Mesodermal cell (in vitro differentiated cells): ENCODE results near the gene KISS1R.
"Not testable (repeated sequence)": the region's sequence is repeated elsewhere in the genome, so short reads cannot be mapped to it uniquely, and the experiment has no call there.

ENCODE experiments used
- H3K27ac ChIP-seq: 2 replicates; pipeline ENCODE4 v1.7.0; 2013; ENCODE audit warnings: mild to moderate bottlenecking, low read depth, low read length, moderate library complexity; ENCODE audit not compliant: severe bottlenecking
- H3K36me3 ChIP-seq: 2 replicates; pipeline ENCODE4 v1.7.1; 2013; ENCODE audit warnings: mild to moderate bottlenecking, low read length, moderate library complexity; ENCODE audit not compliant: control insufficient read depth, insufficient read depth
- H3K4me1 ChIP-seq: one replicate; pipeline ENCODE4 v1.7.1; 2013; ENCODE audit warnings: mild to moderate bottlenecking, low read length; ENCODE audit not compliant: insufficient read depth, control insufficient read depth, poor library complexity, severe bottlenecking
- H3K4me3 ChIP-seq: 2 replicates; pipeline ENCODE4 v1.7.0; 2013; ENCODE audit warnings: low read length, control low read depth, mild to moderate bottlenecking; ENCODE audit not compliant: insufficient read depth, poor library complexity, severe bottlenecking; ENCODE audit errors: extremely low read depth
- H3K9me3 ChIP-seq: 2 replicates; pipeline ENCODE4 v1.7.1; 2013; ENCODE audit warnings: mild to moderate bottlenecking, low read length, moderate library complexity; ENCODE audit not compliant: control insufficient read depth
- WGBS, 2 experiments: methylation state at CpG; one replicate each; pipeline ENCODE4 v1.1.5; 2013; ENCODE audit warnings: missing lambda C conversion rate in 2 of 2; ENCODE audit not compliant: insufficient coverage in 2 of 2; 5-methylcytosine and 5-hydroxymethylcytosine counted together

KISS1R gene

GRCh38 chr19:883661-884211 is 33.4 kb upstream of the KISS1R start:
- no peak overlapping the region for H3K27ac ChIP-seq
- no peak overlapping the region for H3K4me3 ChIP-seq
- peaks cover 80% of the 10 kb centered on the region for H3K36me3 ChIP-seq

GRCh38 chr19:884420-885211 is 32.5 kb upstream of the KISS1R start:
- Histone ChIP-seq H3K9me3 (no peaks in the 10 kb centered on the region), H3K27ac (no peak overlapping the region), H3K36me3 (peaks cover 89% of the 10 kb centered on the region), H3K4me1 (no peaks in the 10 kb centered on the region), H3K4me3 (no peak overlapping the region)
- WGBS, 2 experiments, result 98% methylated on average over 35 to 48 of the region's 51 CpGs

More at GRCh38 chr19:883661-884211, 33.4 kb upstream of the KISS1R start:
- H3K9me3 ChIP-seq, result no peaks in the 10 kb centered on the region
- WGBS, 2 experiments, result 93 to 95% methylated on average over 21 to 22 of the region's 22 CpGs
- no peaks in the 10 kb centered on the region for H3K4me1 ChIP-seq

DNA sequence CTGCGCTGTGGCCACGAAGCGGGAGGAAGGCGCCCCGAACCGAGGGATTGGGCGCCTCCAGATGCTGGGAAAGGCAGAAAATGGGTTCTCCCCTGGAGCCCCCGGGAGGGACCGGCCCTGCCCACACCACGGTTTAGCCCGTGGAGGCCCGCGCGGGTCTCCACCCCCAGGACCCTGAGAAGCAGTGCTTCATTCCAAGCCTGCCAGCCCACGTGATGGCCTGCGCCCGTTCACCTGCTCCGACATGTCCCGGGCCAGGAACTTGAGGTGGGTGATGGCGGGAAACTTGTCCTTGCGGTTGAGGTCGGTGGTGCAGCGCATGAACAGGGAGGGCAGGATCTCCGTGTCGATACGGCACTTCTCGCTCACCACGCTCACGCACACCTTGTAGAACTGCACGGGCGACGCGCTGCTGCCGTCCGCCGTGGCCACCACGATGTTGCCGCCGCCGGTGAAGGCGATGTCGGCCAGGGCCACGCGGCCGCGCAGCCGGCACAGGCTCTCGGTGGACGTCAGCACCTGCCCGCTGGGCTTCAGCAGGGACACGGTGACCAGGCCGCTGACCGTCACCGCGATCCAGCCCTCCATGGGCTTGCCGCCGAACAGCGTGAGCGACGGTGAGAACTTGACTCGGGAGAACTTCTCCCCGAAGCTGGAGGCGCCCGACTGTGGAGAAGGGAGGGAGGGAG is 31.5 kb upstream of the KISS1R start:
- H3K4me3 ChIP-seq, result no peak overlapping the region
- WGBS, 2 experiments, result 97 to 98% methylated on average over 52 to 62 of the region's 64 CpGs
- peaks cover 93% of the 10 kb centered on the region for H3K36me3 ChIP-seq
- H3K4me1 ChIP-seq, result no peaks in the 10 kb centered on the region
- no peak overlapping the region for H3K27ac ChIP-seq
- no peaks in the 10 kb centered on the region for H3K9me3 ChIP-seq

DNA sequence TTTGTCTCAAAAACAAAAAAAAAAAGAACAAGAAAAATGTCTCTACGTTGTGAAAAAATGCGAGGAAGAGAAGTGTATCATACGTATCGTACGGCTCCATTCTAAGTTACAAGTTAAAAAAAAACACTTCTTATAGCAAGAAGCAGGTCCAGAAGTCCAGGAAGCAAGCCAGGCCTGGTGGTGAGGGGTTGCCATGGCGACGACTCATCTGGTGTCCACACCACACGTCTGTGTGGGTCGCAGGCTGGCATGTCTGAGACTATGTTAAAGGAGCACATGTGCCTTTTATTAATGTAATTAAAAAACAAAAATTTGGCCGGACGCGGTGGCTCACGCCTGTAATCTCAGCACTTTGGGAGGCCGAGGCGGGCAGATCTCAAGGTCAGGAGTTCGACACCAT is 30.1 kb upstream of the KISS1R start:
- Histone ChIP-seq H3K4me1 (peaks cover 4% of the 10 kb centered on the region), H3K27ac (peak overlapping the region; percentile 16), H3K36me3 (peaks cover 82% of the 10 kb centered on the region), H3K4me3 (no peak overlapping the region), H3K9me3 (no peaks in the 10 kb centered on the region)
- WGBS, 2 experiments, result 91 to 96% methylated on average over 11 to 14 of the region's 16 CpGs

- H3K4me1 ChIP-seq, result peaks cover 4% of the 10 kb centered on the region
- H3K9me3 ChIP-seq, result no peaks in the 10 kb centered on the region
- WGBS, 2 experiments, result 91 to 94% methylated on average over 10 of the region's 10 CpGs
- peak overlapping the region; percentile 16 for H3K27ac ChIP-seq
- no peak overlapping the region for H3K4me3 ChIP-seq
- peaks cover 76% of the 10 kb centered on the region for H3K36me3 ChIP-seq
These were observed 29.5 kb upstream of the KISS1R start for GRCh38 chr19:887599-887998.

DNA sequence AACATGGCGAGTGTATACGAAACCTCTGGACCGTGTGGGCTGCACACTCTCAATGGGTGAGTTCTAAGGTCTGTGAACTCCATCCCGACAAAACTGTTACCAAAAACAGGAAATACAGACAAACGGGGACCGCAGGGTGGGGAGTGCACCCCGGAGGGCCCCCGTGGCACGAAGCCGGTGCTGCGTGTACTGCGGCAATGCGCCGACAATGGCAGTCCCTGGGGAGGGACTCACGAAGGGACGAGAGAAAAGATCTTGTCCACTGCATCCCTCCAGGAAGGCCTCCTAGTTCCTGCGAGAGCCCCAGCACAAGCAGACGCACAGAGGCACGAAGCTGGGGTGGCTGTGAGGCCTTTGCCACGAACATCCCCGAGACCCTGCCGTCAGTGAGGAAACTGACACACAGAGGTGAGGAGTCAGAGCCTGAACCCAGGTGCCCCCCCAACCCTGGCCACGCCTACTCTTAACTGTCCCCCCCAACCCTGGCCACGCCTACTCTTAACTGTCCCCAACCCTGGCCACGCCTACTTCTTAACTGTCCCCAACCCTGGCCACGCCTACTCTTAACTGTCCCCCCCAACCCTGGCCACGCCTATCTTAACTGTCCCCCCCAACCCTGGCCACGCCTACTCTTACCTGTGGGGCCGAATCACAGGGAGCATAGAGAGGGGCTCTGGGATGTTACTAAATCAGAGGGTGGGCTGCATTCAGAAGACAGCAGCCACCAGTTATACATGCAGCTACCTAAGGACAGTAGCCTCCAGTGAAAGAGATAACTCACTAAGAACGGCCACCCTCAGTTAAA is 28.4 kb upstream of the KISS1R start:
- H3K27ac ChIP-seq, result no peak overlapping the region
- WGBS, 2 experiments, result 95 to 97% methylated on average over 25 to 27 of the region's 30 CpGs
- H3K4me1 ChIP-seq, result peaks cover 4% of the 10 kb centered on the region

DNA sequence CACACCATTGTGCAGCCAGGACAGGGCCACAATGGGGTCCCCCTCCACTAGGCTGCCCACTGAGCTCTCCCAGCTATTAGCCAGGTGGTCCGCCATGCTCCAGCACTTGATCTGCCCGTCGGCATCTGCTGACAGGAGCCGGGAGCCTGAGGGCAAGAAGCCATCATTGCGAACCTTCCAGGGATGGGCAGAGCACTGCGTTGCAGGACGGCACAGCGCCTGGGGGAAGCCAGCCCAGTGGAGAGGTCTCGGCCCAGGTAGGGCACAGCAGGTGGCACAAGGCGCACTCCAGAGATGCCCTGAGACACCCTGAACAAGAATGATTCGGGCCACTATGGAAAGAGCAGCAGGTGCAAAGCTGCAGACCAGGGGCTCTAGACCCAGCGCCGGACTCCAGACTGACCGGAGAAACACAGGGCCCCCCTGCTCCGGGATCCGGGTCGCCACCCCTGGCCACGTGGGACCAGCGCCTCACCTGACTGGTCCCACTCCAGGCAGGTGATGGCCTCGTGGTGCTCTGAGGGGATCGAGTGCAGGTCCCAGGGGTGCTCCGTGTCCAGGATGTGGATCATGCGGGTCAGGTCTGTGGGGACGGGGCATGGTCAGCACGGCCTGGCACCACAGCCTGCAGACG is 27.4 kb upstream of the KISS1R start:
- H3K4me3 ChIP-seq, result no peak overlapping the region
- H3K36me3 ChIP-seq, result peaks cover 55% of the 10 kb centered on the region
- no peak overlapping the region for H3K27ac ChIP-seq
- H3K4me1 ChIP-seq, result peaks cover 4% of the 10 kb centered on the region
- H3K9me3 ChIP-seq, result no peaks in the 10 kb centered on the region
- WGBS, 2 experiments, result 96 to 97% methylated on average over 24 to 26 of the region's 26 CpGs

More for the DNA sequence above, 28.4 kb upstream of the KISS1R start:
- Histone ChIP-seq H3K36me3 (peaks cover 65% of the 10 kb centered on the region), H3K9me3 (no peaks in the 10 kb centered on the region), H3K4me3 (no peak overlapping the region)

DNA sequence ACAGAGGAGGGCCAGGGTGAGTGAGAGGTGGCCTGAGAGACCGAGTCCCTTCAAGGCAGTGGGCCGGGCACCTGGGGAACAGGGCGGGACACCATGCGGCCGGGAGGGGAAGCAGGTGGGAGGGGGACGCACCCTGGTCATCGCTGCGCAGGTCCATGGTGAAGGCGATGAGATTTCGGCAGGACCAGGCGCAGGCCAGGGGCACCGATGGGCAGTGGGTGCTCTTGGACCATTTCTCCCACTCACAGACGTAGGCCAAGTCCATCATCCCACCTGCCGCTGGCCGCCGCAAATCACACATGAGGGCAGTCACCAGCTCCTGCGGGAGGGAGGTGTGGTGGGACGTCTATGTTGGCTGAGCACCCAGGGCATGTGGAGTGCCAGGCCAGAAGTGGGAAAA is 26.3 kb upstream of the KISS1R start:
- 94 to 98% methylated on average over 16 to 18 of the region's 18 CpGs for WGBS, 2 experiments
- Histone ChIP-seq H3K4me3 (no peak overlapping the region), H3K9me3 (no peaks in the 10 kb centered on the region), H3K4me1 (peaks cover 4% of the 10 kb centered on the region), H3K36me3 (peaks cover 44% of the 10 kb centered on the region), H3K27ac (no peak overlapping the region)

- Histone ChIP-seq H3K4me3 (peak overlapping the region; percentile 77), H3K36me3 (peaks cover 39% of the 10 kb centered on the region)
- H3K9me3 ChIP-seq, H3K4me1 ChIP-seq, H3K27ac ChIP-seq: not testable (repeated sequence)
- WGBS, 2 experiments, result 90 to 94% methylated on average over 22 to 40 of the region's 50 CpGs
These were observed 25.5 kb upstream of the KISS1R start for GRCh38 chr19:891421-892200.
